HL-60 (cell line): ENCODE data around the gene XAF1.

ENCODE experiments used
- DNase-seq, 2 experiments: peaks; one replicate each; pipeline ENCODE4 v3.0.0-alpha.2; 2010 to 2020; ENCODE audit warnings: low read depth in 1 of 2, low spot score in 1 of 2
- H3K27ac ChIP-seq: fragments of 250-450 bp; sonication (Bioruptor Pico); replicated peaks from 2 replicates; pipeline ENCODE4 v1.5.1; 2020; ENCODE audit warnings: mild to moderate bottlenecking, moderate library complexity
- H3K27me3 ChIP-seq: fragments of 250-450 bp; sonication (Bioruptor Pico); 2 replicates; pipeline ENCODE4 v1.5.1; 2021; ENCODE audit warnings: mild to moderate bottlenecking, moderate library complexity; ENCODE audit not compliant: insufficient read depth, poor library complexity, severe bottlenecking
- H3K4me3 ChIP-seq: replicated peaks from 2 replicates; pipeline ENCODE4 v1.5.1; 2011; ENCODE audit warnings: mild to moderate bottlenecking, control low read depth, low read length; ENCODE audit not compliant: insufficient read depth
- CTCF ChIP-seq: IDR thresholded peaks from one replicate; pipeline ENCODE4 v1.5.1; 2011; ENCODE audit warnings: low read length, control low read depth, inconsistent platforms; ENCODE audit not compliant: insufficient read depth
- GABPA ChIP-seq: IDR thresholded peaks from 2 replicates; pipeline ENCODE4 v1.6.1; 2012; ENCODE audit warnings: low read depth
- POLR2AphosphoS5 ChIP-seq: IDR thresholded peaks from 2 replicates; pipeline ENCODE4 v1.6.1; 2012; ENCODE audit warnings: low read depth
- REST ChIP-seq: IDR thresholded peaks from 2 replicates; pipeline ENCODE4 v1.6.1; 2012; ENCODE audit warnings: low read depth; ENCODE audit not compliant: insufficient replicate concordance
- SPI1 ChIP-seq: IDR thresholded peaks from 2 replicates; pipeline ENCODE4 v1.6.1; 2012; ENCODE audit warnings: low read depth, mild to moderate bottlenecking, borderline replicate concordance
- long read RNA-seq: library from polyadenylated mRNA; unstranded; transcript quantifications from one replicate; pipeline ENCODE4 v2.0.0, GENCODE V29; 2020

XAF1 gene, protein sequence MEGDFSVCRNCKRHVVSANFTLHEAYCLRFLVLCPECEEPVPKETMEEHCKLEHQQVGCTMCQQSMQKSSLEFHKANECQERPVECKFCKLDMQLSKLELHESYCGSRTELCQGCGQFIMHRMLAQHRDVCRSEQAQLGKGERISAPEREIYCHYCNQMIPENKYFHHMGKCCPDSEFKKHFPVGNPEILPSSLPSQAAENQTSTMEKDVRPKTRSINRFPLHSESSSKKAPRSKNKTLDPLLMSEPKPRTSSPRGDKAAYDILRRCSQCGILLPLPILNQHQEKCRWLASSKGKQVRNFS
- long read RNA-seq = 0 reads

GRCh38 chr17:6755731-6756184 is at the start of gene XAF1:
Gene XAF1, plus strand, starts transcription at chr17:6756046. Its CDS starts 33 bp downstream, at chr17:6756079.
- TF ChIP-seq POLR2AphosphoS5 = no peak
- TF ChIP-seq REST = no peak
- TF ChIP-seq CTCF = no peak
- no peak for TF ChIP-seq SPI1
- no peak for TF ChIP-seq GABPA
- DNase-seq = peak in 1 of 2 experiments; percentile 13
- H3K27me3 ChIP-seq = no peaks in the 10 kb centered on the region
- H3K27ac ChIP-seq = no peak within 1 kb of the TSS; the same call in 1 of the 2 replicates
- peak within 1 kb of the TSS; percentile 38 for H3K4me3 ChIP-seq

GRCh38 chr17:6706499-6706898 is 49.3 kb upstream of the XAF1 start:
- TF ChIP-seq SPI1 (no peak), POLR2AphosphoS5 (no peak), REST (no peak), CTCF (no peak), GABPA (no peak)
- Histone ChIP-seq H3K4me3 (no peak overlapping the region), H3K27ac (no peak overlapping the region), H3K27me3 (no peaks in the 10 kb centered on the region)
- no peak for DNase-seq

DNA sequence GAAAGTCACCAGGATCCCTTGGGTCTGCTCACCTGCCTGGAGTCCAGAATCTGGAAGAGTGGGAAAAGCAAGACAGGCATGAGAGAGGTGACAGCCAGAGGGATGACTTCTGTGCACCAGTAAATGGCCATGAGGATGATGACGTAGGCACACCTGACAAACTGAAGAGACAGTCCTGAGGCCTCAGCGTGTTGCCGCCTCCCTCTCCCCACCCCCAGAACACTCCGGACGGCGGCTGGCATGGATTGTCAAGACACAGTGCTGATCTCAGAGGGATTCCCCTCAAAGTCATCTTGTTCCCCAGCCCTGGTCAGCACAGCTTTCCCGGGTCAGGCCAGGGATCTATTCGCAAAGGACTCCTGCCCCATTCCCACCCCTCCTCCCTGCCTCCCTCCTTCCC is 48.9 kb upstream of the XAF1 start:
- Histone ChIP-seq H3K27ac (no peak overlapping the region), H3K27me3 (no peaks in the 10 kb centered on the region), H3K4me3 (no peak overlapping the region)
- no peak for DNase-seq
- TF ChIP-seq POLR2AphosphoS5 = no peak
- no peak for TF ChIP-seq SPI1
- TF ChIP-seq GABPA = no peak
- no peak for TF ChIP-seq CTCF
- TF ChIP-seq REST = no peak
